ENCODE measurements around the gene CHPF. TPM values are rescaled to one million over a fixed set of nuclear protein-coding genes. Genes with fewer than 3 reads are reported as not detected.
A peak's percentile ranks its signal among the peaks of the same experiment; 100 is the strongest.

Gene CHPF
- total and polyA plus RNA-seq, 2 donors (not counting 1 experiment from before 2014, with no cell fraction given): 35.8 to 58.8 TPM

DNA sequence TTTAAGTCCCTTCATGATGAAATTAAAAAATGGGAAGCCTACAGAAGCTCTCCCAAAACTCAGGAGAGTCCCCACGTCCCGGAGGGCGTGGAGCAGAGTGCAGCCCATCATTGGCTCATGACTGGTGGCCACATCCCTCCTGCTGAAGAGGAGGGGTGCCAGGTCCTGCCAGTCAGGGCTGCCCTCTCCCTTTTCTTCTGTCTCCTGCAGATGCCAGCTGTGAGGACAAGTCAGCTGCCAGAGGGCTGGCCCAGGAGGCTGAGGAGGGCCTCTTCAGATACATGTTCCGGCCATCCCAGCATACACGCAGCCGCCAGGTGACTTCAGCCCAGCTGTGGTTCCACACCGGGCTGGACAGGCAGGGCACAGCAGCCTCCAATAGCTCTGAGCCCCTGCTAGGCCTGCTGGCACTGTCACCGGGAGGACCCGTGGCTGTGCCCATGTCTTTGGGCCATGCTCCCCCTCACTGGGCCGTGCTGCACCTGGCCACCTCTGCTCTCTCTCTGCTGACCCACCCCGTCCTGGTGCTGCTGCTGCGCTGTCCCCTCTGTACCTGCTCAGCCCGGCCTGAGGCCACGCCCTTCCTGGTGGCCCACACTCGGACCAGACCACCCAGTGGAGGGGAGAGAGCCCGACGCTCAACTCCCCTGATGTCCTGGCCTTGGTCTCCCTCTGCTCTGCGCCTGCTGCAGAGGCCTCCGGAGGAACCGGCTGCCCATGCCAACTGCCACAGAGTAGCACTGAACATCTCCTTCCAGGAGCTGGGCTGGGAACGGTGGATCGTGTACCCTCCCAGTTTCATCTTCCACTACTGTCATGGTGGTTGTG lies 31.1 kb upstream of the CHPF start:
- DNase-seq (ENCODE audit: low read depth in 2 of 2): no peak
- Histone ChIP-seq H3K4me2 (ENCODE audit: extremely low read depth, insufficient read depth, low read length) (no peak overlapping the region), H2AFZ (ENCODE audit: low read length) (no peak overlapping the region), H3K4me3 (replicated peaks in 1 of 4; ENCODE audit: control extremely low read depth in 1 of 4, insufficient read depth in 1 of 4, low read depth in 3 of 4, low read length in 4 of 4) (no peak overlapping the region), H3K36me3 (ENCODE audit: control insufficient read depth, insufficient read depth, low read length) (no peaks in the 10 kb centered on the region), H3K27ac (ENCODE audit: insufficient read depth, low read length) (no peak overlapping the region), H3K9ac (ENCODE audit: insufficient read depth, low read length) (no peak overlapping the region), H3K9me3 (ENCODE audit: control insufficient read depth, insufficient read depth, low read depth, low read length) (no peaks in the 10 kb centered on the region), H3K27me3 (ENCODE audit: control insufficient read depth, insufficient read depth, low read length) (peaks cover 25% of the 10 kb centered on the region), H3K79me2 (ENCODE audit: control insufficient read depth, insufficient read depth, low read length) (no peaks in the 10 kb centered on the region), H4K20me1 (ENCODE audit: control insufficient read depth, extremely low read depth, insufficient read depth, low read length) (no peaks in the 10 kb centered on the region), H3K4me1 (ENCODE audit: control insufficient read depth, extremely low read depth, insufficient read depth, low read length) (peaks cover 3% of the 10 kb centered on the region)
- TF ChIP-seq EZH2 (IDR thresholded peaks at IDR 0.05; ENCODE audit: low read length, missing control alignments): no peak
- TF ChIP-seq, protein P1, sequence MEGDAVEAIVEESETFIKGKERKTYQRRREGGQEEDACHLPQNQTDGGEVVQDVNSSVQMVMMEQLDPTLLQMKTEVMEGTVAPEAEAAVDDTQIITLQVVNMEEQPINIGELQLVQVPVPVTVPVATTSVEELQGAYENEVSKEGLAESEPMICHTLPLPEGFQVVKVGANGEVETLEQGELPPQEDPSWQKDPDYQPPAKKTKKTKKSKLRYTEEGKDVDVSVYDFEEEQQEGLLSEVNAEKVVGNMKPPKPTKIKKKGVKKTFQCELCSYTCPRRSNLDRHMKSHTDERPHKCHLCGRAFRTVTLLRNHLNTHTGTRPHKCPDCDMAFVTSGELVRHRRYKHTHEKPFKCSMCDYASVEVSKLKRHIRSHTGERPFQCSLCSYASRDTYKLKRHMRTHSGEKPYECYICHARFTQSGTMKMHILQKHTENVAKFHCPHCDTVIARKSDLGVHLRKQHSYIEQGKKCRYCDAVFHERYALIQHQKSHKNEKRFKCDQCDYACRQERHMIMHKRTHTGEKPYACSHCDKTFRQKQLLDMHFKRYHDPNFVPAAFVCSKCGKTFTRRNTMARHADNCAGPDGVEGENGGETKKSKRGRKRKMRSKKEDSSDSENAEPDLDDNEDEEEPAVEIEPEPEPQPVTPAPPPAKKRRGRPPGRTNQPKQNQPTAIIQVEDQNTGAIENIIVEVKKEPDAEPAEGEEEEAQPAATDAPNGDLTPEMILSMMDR (conservative IDR thresholded peaks at IDR 0.05 in 1 of 2, IDR thresholded peaks at IDR 0.05 in 1 of 2; ENCODE audit: low read depth in 1 of 2, low read length in 2 of 2): no peak

DNA sequence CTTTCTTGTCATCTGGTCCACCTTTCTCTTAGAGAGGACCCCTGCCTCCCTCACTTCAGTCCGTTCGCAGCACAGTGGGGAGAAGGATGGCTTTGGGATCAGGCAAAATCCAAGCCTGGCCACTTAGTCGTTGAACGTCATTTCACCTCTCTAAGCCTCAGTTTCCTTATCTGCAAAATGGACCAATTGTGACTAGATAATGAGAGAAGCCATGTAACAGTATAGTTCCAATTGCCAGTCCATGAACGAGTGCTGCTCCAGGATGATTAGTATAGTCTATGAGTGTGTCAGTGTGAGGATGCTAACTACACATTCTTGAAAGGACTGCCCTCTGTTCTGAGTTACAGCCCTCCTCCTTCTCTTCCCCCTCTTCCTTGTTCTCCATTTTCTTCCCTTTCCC lies 29.6 kb upstream of the CHPF start:
- peaks cover 3% of the 10 kb centered on the region for H3K4me1 ChIP-seq (ENCODE audit: control insufficient read depth, extremely low read depth, insufficient read depth, low read length)

DNA sequence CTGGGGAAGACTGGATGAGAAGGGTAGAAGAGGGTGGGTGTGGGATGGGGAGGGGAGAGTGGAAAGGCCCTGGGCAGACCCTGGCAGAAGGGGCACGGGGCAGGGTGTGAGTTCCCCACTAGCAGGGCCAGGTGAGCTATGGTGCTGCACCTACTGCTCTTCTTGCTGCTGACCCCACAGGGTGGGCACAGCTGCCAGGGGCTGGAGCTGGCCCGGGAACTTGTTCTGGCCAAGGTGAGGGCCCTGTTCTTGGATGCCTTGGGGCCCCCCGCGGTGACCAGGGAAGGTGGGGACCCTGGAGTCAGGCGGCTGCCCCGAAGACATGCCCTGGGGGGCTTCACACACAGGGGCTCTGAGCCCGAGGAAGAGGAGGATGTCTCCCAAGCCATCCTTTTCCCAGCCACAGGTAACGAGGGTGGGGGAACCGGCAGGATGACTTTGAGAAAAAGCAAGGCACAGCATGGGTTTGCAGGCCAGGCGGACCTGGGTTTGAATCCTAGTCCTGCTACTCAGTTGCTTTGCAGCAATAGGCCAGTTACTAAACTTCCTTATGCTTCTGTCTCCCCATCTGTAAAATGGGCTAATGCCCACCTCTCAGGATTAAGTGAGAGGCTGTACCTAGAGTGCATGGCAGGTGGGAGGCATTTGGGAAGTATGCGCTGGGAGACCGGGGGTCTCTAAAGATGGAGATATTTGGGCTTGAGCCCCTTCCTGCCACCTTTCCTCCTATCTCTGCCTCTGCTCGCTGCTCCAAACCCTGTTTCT lies 28.8 kb upstream of the CHPF start, which contains the start of gene INHA:
Gene INHA, plus strand, starts transcription at position 74 of the 765 bp plus-strand sequence. Its CDS starts 65 bp downstream, at position 139.
- peak within 1 kb of the TSS; percentile 68 for H3K4me2 ChIP-seq (ENCODE audit: extremely low read depth, insufficient read depth, low read length)
- no peak for TF ChIP-seq EZH2 (IDR thresholded peaks at IDR 0.05; ENCODE audit: low read length, missing control alignments)
- TF ChIP-seq, protein P1 (conservative IDR thresholded peaks at IDR 0.05 in 1 of 2, IDR thresholded peaks at IDR 0.05 in 1 of 2; ENCODE audit: low read depth in 1 of 2, low read length in 2 of 2): no peak
- peaks cover 3% of the 10 kb centered on the region for H3K4me1 ChIP-seq (ENCODE audit: control insufficient read depth, extremely low read depth, insufficient read depth, low read length)
- no peak within 1 kb of the TSS for H3K27ac ChIP-seq (ENCODE audit: insufficient read depth, low read length)
- H4K20me1 ChIP-seq (ENCODE audit: control insufficient read depth, extremely low read depth, insufficient read depth, low read length): no peaks in the 10 kb centered on the region
- DNase-seq (ENCODE audit: low read depth in 2 of 2): no peak
- no peaks in the 10 kb centered on the region for H3K36me3 ChIP-seq (ENCODE audit: control insufficient read depth, insufficient read depth, low read length)
- peak within 1 kb of the TSS; percentile 46 for H3K9ac ChIP-seq (ENCODE audit: insufficient read depth, low read length)
- no peaks in the 10 kb centered on the region for H3K9me3 ChIP-seq (ENCODE audit: control insufficient read depth, insufficient read depth, low read depth, low read length)
- H2AFZ ChIP-seq (ENCODE audit: low read length): peak within 1 kb of the TSS; percentile 35
- peaks cover 15% of the 10 kb centered on the region for H3K27me3 ChIP-seq (ENCODE audit: control insufficient read depth, insufficient read depth, low read length)
- H3K79me2 ChIP-seq (ENCODE audit: control insufficient read depth, insufficient read depth, low read length): no peaks in the 10 kb centered on the region
- H3K4me3 ChIP-seq (replicated peaks in 1 of 4; ENCODE audit: control extremely low read depth in 1 of 4, insufficient read depth in 1 of 4, low read depth in 3 of 4, low read length in 4 of 4): peak within 1 kb of the TSS; percentile 37 to 68 (median 47)

More for the DNA sequence above, 29.6 kb upstream of the CHPF start:
- Histone ChIP-seq H3K36me3 (ENCODE audit: control insufficient read depth, insufficient read depth, low read length) (no peaks in the 10 kb centered on the region), H2AFZ (ENCODE audit: low read length) (no peak overlapping the region), H3K4me3 (replicated peaks in 1 of 4; ENCODE audit: control extremely low read depth in 1 of 4, insufficient read depth in 1 of 4, low read depth in 3 of 4, low read length in 4 of 4) (no peak overlapping the region), H3K27me3 (ENCODE audit: control insufficient read depth, insufficient read depth, low read length) (peaks cover 17% of the 10 kb centered on the region), H3K79me2 (ENCODE audit: control insufficient read depth, insufficient read depth, low read length) (no peaks in the 10 kb centered on the region), H4K20me1 (ENCODE audit: control insufficient read depth, extremely low read depth, insufficient read depth, low read length) (no peaks in the 10 kb centered on the region), H3K9ac (ENCODE audit: insufficient read depth, low read length) (no peak overlapping the region), H3K9me3 (ENCODE audit: control insufficient read depth, insufficient read depth, low read depth, low read length) (no peaks in the 10 kb centered on the region), H3K27ac (ENCODE audit: insufficient read depth, low read length) (no peak overlapping the region), H3K4me2 (ENCODE audit: extremely low read depth, insufficient read depth, low read length) (no peak overlapping the region)
- no peak for DNase-seq (ENCODE audit: low read depth in 2 of 2)
- TF ChIP-seq, protein P1 (conservative IDR thresholded peaks at IDR 0.05 in 1 of 2, IDR thresholded peaks at IDR 0.05 in 1 of 2; ENCODE audit: low read depth in 1 of 2, low read length in 2 of 2): no peak
- TF ChIP-seq EZH2 (IDR thresholded peaks at IDR 0.05; ENCODE audit: low read length, missing control alignments): no peak
